GM19025 (cell line): ENCODE data around the gene MAPK12.

Experiments
- ATAC-seq: cut with Tn5 transposase; IDR thresholded peaks from one replicate; pipeline ENCODE4 v1.9.1; 2021; ENCODE audit warnings: mild to moderate bottlenecking, low read depth, moderate library complexity; ENCODE audit not compliant: unreplicated experiment

Gene MAPK12

GRCh38 chr22:50253046-50253915 lies 8.2 kb downstream of the MAPK12 start:
- no peak for ATAC-seq

DNA sequence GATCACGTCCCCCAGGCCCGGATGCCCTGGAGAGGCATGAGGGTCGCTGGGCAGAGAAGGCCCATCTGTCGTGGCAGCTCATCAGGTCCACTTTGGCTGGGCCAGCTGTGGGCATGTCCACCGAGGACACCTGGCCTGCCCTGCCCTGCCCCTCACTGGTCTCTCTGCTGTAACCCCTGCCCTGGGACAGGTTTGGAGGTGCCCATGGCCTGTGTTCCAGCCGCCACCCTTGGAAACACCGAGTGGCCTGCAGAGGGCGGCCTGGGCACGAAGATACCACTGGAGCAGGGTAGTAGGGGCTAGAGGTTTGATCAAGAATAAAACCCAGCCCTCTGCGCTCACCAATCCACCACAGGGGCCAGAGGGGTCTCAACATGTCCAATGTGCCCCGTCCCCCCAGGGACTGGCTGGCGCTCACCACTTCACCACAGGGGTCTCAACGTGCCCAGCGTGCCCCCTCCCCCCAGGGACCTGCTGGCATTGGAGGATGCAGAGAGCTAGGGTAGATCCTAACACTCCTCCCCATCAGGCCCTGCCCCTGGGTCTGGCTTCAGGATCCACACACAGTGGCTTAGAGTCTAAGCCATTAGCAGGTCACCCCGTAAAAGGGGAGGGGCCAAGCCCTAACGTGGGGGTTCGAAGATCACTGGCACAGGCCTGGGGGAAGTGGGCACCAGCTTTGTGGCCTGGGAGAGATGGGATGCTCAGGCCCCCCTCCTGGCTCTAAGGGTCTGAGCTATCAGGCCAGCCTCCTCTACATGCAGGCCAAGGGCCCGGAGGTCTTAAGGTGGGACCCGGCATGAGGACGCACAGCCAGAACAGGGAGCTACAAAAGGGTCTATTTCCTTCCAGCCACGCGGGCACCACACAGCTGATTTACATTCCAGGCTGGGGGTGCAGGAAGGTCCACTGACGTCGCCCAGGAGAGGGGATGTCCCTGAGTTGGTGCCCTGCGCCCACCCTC lies 9.1 kb downstream of the MAPK12 start:
- ATAC-seq = no peak

- no peak for ATAC-seq
Observed at GRCh38 chr22:50251477-50252081, 9.9 kb downstream of the MAPK12 start.

- peak; percentile 50 for ATAC-seq
Observed at GRCh38 chr22:50250555-50251476, 10.7 kb downstream of the MAPK12 start, which contains the start of gene HDAC10. Gene HDAC10 (minus strand): TSS chr22:50251265. CDS start chr22:50251032, 233 bp downstream.

GRCh38 chr22:50250249-50250554 lies 11.3 kb downstream of the MAPK12 start:
- no peak for ATAC-seq

DNA sequence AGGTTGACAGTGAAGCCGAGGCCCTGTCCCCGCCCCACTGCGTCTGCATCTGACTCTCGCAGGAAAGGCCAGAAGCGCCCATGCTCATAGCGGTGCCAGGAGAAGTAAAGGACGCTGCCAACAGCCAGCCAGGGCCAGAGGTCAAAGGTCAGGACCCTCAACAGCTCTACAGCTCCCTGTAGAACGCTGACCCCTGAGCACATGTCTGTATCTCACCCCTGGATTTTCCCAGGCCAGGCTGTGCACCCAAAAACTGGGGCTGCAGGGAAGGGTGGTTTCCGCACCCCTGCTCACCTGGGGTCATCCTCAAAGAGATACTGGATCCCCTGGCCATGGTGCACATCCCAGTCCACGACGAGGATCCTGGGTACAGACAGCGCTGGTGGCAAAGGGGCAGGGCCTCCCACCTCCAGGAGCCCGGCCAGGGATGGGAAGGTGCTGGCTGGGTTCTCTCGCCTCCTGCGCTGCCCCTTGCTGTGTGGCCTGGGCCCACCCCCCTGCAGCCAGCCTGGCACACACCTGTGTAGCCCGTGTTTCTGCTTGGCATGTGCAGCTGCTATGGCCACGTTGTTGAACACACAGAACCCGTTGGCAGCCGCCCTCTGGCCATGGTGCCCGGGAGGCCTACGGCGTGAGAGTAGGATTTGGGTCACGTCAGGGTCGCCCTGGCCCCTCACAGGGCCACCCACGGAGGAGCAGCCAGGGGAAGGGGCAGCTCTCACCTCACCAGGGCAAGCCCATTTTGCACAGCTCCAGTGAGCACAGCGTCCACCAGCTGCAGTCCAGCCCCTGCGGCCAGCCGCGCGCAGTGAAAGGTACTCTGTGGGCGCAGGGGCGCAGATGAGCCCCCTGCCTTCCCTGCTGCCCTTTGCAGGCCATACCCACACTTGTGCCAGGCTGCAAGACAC lies 11.9 kb downstream of the MAPK12 start:
- ATAC-seq = no peak

DNA sequence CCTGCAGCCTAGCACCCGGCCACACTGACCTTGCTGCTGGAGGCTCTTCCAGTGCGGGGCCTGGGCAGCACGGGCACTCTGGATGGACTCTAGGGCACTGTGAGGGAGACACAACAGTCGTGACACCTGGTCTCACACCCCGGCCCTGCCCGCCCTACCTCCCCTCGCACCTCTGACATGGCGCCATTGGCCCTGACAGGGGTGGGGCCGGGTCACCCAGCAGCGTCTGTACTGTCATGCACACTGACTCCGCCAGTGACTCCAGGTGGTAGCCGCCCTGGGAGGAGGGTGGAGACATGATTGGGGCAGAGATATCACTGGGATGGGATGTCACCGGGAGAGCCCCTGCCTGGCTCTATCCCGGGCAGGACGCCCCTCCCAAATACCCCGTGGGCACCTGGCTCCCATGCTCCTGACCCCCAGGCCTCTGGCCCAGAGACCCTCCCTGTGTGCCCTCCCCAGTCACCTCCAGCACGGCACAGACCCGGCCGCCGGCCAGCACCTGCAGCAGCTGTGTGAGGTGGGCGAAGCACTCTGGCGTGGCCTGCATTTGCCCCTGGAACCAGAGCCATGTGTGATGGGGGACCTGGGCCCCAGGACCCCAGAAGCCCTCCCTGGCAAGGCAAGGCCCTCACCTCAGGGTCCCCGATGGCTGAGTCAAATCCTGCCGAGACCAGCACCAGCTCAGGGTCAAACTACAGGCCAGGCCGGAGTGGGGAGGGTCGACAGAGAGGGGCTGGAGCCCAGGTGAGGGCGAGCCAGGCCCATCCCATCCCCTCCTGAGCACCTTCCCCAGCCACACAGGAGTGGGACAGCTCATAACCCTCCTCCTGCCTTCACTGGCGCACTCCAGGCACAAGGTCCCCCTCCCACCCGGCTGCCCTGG lies 13.0 kb downstream of the MAPK12 start:
- no peak for ATAC-seq

DNA sequence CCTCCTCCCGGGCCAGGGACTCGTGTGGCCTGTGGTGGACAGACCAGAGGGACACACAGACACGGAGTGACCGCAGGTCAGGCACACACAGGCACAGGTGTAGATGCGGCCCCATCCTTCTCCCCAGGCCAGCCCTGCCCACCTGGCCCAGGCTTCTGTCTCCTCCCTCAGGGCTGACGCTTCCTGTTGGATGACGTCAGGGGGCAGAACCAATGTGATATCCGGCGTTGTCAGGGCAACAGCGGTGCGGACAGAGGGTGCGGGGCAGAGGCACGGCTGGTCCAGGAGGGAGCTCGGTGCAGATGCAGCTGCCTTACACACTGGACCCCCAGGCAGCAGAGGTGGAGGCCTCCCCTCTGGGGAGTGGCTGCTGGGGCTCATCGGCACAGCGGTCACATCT lies 13.7 kb downstream of the MAPK12 start:
- ATAC-seq = no peak

GRCh38 chr22:50246242-50247175 lies 15.0 kb downstream of the MAPK12 start:
- ATAC-seq = no peak

- ATAC-seq = no peak
Observed at GRCh38 chr22:50245214-50246072, 16.0 kb downstream of the MAPK12 start.

- peak; percentile 72 for ATAC-seq
Observed at GRCh38 chr22:50244420-50245213, 16.9 kb downstream of the MAPK12 start, which contains the start of gene TUBGCP6. Gene TUBGCP6 (minus strand): TSS chr22:50245023. CDS start chr22:50244459, 564 bp downstream.

GRCh38 chr22:50243685-50244419 lies 17.6 kb downstream of the MAPK12 start:
- ATAC-seq = no peak

DNA sequence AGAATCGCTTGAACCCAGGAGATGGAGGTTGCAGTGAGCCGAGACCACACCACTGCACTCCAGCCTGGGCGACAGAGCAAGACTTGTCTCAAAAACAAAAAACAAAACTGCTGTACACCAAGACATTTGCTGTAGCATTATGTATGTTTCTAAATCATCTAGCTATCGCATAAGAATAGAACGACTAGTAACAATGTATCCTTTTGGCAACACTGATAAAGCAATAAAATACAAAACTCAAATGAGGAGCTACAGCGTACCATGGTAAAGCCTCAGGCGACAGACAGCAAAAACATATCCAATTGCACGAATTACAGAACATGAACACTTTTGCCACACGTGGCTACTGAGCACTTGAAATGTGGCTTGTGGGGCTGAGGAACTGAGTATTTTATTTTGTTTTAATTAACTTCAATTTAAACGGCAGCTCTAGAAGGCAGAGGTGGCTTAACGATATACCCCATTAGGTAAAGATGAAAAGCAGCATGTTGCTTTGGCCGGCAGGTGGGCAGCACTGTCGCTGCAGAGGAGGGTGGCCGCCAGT lies 19.0 kb downstream of the MAPK12 start:
- ATAC-seq = no peak

DNA sequence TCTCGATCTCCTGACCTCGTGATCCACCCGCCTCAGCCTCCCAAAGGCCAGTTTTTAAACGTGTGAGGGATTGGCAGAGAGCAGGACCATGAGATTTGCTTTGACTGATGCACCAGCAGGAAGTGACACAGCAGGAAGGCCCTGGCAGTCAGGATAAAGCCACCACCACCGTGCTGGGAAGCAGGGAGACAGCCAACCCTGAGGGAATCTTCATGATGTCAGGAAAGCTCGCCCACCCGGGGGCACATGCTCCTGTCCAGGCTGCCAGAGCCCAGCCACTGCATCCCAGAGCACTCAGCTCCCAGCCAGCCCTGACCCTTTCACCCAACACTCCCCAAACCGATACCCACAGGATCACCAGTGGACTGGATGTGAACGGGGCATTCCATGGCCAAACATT lies 22.7 kb downstream of the MAPK12 start:
- ATAC-seq = no peak
